Epithelial cell of proximal tubule (primary cell): ENCODE data around the gene CDH4. TPM values are rescaled to one million over a fixed set of nuclear protein-coding genes. Genes with fewer than 3 reads are reported as not detected.

Experiments used
- DNase-seq: peaks from one replicate; pipeline ENCODE4 v3.0.0-alpha.2; 2011; ENCODE audit warnings: low read depth
- H3K4me3 ChIP-seq: 2 replicates; pipeline ENCODE4 v1.5.1; 2011; ENCODE audit warnings: low read depth, mild to moderate bottlenecking, low read length
- CTCF ChIP-seq: conservative IDR thresholded peaks from 2 replicates; pipeline ENCODE4 v1.5.1; 2012; ENCODE audit warnings: low read depth, mild to moderate bottlenecking, low read length
- total RNA-seq: library from RNA; depleted of rRNA; stranded (reverse); fragments of >200 nt; gene quantifications from 2 replicates; pipeline ENCODE4 v1.2.3, GENCODE V29; 2015

Gene CDH4
- total RNA-seq, 1 donor from 2014 or later, result 17.1 TPM

GRCh38 chr20:61951695-61952533 is 699.9 kb downstream of the CDH4 start:
- no peak overlapping the region for H3K4me3 ChIP-seq
- TF ChIP-seq CTCF, result no peak
- DNase-seq, result no peak

GRCh38 chr20:61953037-61954021 is 701.3 kb downstream of the CDH4 start:
- no peak for DNase-seq
- H3K4me3 ChIP-seq, result no peak overlapping the region
- no peak for TF ChIP-seq CTCF

- no peak overlapping the region for H3K4me3 ChIP-seq
- no peak for DNase-seq
- no peak for TF ChIP-seq CTCF
Measured at GRCh38 chr20:61954276-61955021, 702.4 kb downstream of the CDH4 start.

GRCh38 chr20:61955668-61956395 is 703.8 kb downstream of the CDH4 start:
- DNase-seq, result no peak
- TF ChIP-seq CTCF, result no peak
- H3K4me3 ChIP-seq, result no peak overlapping the region

GRCh38 chr20:61956396-61957342 is 704.6 kb downstream of the CDH4 start:
- TF ChIP-seq CTCF, result no peak
- DNase-seq, result no peak
- H3K4me3 ChIP-seq, result no peak overlapping the region
